Measurements from ENCODE around the gene ARHGAP15. TPM values are rescaled to one million over a fixed set of nuclear protein-coding genes. Genes with fewer than 3 reads are reported as not detected.

ARHGAP15 gene
- total RNA-seq, 1 experiment from 2014 or later = 0.41 TPM

DNA sequence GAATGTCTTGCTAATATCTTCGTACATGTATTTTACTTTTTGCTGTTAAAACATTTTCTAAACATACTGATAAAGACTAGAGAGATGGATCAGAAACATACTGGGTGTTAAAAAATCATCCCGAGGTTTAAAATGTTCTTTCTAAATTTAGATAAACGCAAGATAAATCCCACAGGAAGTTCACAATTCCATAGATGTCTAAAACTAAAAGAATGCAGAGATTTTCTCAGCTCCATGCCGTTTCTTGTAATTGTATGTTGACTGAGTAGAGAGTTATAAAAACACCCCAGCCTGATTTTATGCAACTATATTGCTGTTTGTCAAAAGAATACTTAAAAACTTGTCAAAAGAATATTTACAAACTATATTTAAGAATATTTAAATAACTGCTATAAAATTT, 455.7 kb downstream of the ARHGAP15 start:
- H3K4me3 ChIP-seq (ENCODE audit: low read depth in 2 of 2, low read length in 2 of 2) = no peak overlapping the region
- no peaks in the 10 kb centered on the region for H3K36me3 ChIP-seq (ENCODE audit: control insufficient read depth, insufficient read depth, low read length)
- TF ChIP-seq SIN3A (IDR thresholded peaks at IDR 0.05; ENCODE audit: borderline replicate concordance, insufficient read depth, low read depth, low read length) (no peak), REST (IDR thresholded peaks at IDR 0.05; ENCODE audit: insufficient read depth in 1 of 2, low read depth in 2 of 2, low read length in 1 of 2) (no peak), TCF7L2 (IDR thresholded peaks at IDR 0.05; ENCODE audit: low read depth, low read length) (no peak), POLR2AphosphoS5 (IDR thresholded peaks at IDR 0.05; ENCODE audit: low read depth, low read length) (no peak), CTCF (IDR thresholded peaks at IDR 0.05) (no peak)
- DNase-seq (ENCODE audit: low read depth, low spot score) (no peak), ATAC-seq (no peak)
- H3K9me3 ChIP-seq (ENCODE audit: control insufficient read depth, insufficient read depth, low read depth, low read length) = no peaks in the 10 kb centered on the region
- intact Hi-C loops (cut with micrococcal nuclease; ENCODE audit: unreplicated experiment) = no loop called here
- H3K4me1 ChIP-seq (ENCODE audit: control insufficient read depth, insufficient read depth, low read length) = no peaks in the 10 kb centered on the region
- BruUV-seq (replicated peaks) = no TSS peak
- H3K27me3 ChIP-seq (ENCODE audit: control insufficient read depth, insufficient read depth, low read length) = no peaks in the 10 kb centered on the region
- in situ Hi-C loops (cut with HindIII; ENCODE audit: low pct_unique_long_range_greater_than_20kb, low sequenced_read_pairs) = no loop called here
- ChIA-PET CTCF (no interaction called here), POLR2A (no interaction called here)
- no peak overlapping the region for H3K27ac ChIP-seq (ENCODE audit: low read length)

DNA sequence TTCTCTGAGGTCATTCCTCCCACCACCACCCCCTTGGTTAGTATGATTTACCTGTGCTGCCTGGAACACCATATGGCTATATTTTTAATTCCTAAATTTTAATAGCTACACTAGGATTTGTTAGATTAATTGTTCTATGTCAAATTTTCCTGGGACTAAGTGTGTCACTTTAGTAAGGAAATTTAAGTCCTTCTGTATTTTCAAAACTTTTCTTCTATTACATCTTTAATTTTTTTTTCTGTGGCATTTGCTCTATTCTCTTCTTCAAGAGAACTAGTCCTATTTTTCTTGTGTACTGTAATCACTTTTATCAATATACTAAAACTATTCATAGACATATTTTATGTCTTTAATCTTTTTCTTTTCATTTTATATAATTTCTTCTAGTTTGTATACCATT, 456.9 kb downstream of the ARHGAP15 start:
- in situ Hi-C loops (cut with HindIII; ENCODE audit: low pct_unique_long_range_greater_than_20kb, low sequenced_read_pairs) (no loop called here), intact Hi-C loops (cut with micrococcal nuclease; ENCODE audit: unreplicated experiment) (no loop called here)
- BruUV-seq (replicated peaks) = no TSS peak
- ATAC-seq (no peak), DNase-seq (ENCODE audit: low read depth, low spot score) (no peak)
- no peak overlapping the region for H3K27ac ChIP-seq (ENCODE audit: low read length)
- no peaks in the 10 kb centered on the region for H3K4me1 ChIP-seq (ENCODE audit: control insufficient read depth, insufficient read depth, low read length)
- H3K27me3 ChIP-seq (ENCODE audit: control insufficient read depth, insufficient read depth, low read length) = no peaks in the 10 kb centered on the region
- ChIA-PET CTCF (no interaction called here), POLR2A (no interaction called here)
- TF ChIP-seq CTCF (IDR thresholded peaks at IDR 0.05) (no peak), POLR2AphosphoS5 (IDR thresholded peaks at IDR 0.05; ENCODE audit: low read depth, low read length) (no peak), REST (IDR thresholded peaks at IDR 0.05; ENCODE audit: insufficient read depth in 1 of 2, low read depth in 2 of 2, low read length in 1 of 2) (no peak), TCF7L2 (IDR thresholded peaks at IDR 0.05; ENCODE audit: low read depth, low read length) (no peak), SIN3A (IDR thresholded peaks at IDR 0.05; ENCODE audit: borderline replicate concordance, insufficient read depth, low read depth, low read length) (no peak)
- no peaks in the 10 kb centered on the region for H3K9me3 ChIP-seq (ENCODE audit: control insufficient read depth, insufficient read depth, low read depth, low read length)
- H3K36me3 ChIP-seq (ENCODE audit: control insufficient read depth, insufficient read depth, low read length) = no peaks in the 10 kb centered on the region
- H3K4me3 ChIP-seq (ENCODE audit: low read depth in 2 of 2, low read length in 2 of 2) = no peak overlapping the region
